ENCODE data around the gene CAMK2N1. TPM values are rescaled to one million over a fixed set of nuclear protein-coding genes. Genes with fewer than 3 reads are reported as not detected.
"Not testable (repeated sequence)": the region's sequence is repeated elsewhere in the genome, so short reads cannot be mapped to it uniquely, and the experiment has no call there.

CAMK2N1 gene
- polyA plus RNA-seq, 1 donor (not counting 4 experiments of a cell fraction or from before 2014, with no cell fraction given) = 46.0 TPM

- Histone ChIP-seq H3K4me3 (ENCODE audit: control insufficient read depth in 2 of 3, extremely low read depth in 1 of 3, insufficient read depth in 2 of 3, low read depth in 1 of 3, low read length in 3 of 3) (no peak overlapping the region), H3K79me2 (ENCODE audit: control insufficient read depth, insufficient read depth, low read length) (no peaks in the 10 kb centered on the region), H4K20me1 (ENCODE audit: control insufficient read depth, extremely low read depth, insufficient read depth, low read length) (no peaks in the 10 kb centered on the region), H3K9me3 (ENCODE audit: control insufficient read depth, low read depth, low read length) (no peaks in the 10 kb centered on the region), H3K27me3 (ENCODE audit: control insufficient read depth, extremely low read depth, insufficient read depth, low read length) (peaks cover 15% of the 10 kb centered on the region), H3K9me1 (ENCODE audit: control insufficient read depth, extremely low read depth, insufficient read depth, low read length) (no peaks in the 10 kb centered on the region), H3K36me3 (ENCODE audit: control insufficient read depth in 2 of 2, extremely low read depth in 1 of 2, insufficient read depth in 2 of 2, low read length in 2 of 2) (no peaks in the 10 kb centered on the region), H2AFZ (ENCODE audit: control insufficient read depth, low read length) (no peak overlapping the region), H3K4me2 (ENCODE audit: control insufficient read depth, extremely low read depth, insufficient read depth, low read depth, low read length) (no peak overlapping the region), H3K27ac (ENCODE audit: control insufficient read depth, insufficient read depth, low read length) (no peak overlapping the region), H3K4me1 (ENCODE audit: control insufficient read depth, extremely low read depth, insufficient read depth, low read length) (no peaks in the 10 kb centered on the region), H3K9ac (ENCODE audit: control insufficient read depth, extremely low read depth, insufficient read depth, low read length) (no peak overlapping the region)
- no peak for TF ChIP-seq EZH2 (IDR thresholded peaks at IDR 0.05; ENCODE audit: low read length)
- TF ChIP-seq CTCF (optimal IDR thresholded peaks at IDR 0.05 in 1 of 3, IDR thresholded peaks at IDR 0.05 in 1 of 3, conservative IDR thresholded peaks at IDR 0.05 in 1 of 3; ENCODE audit: extremely low read depth in 1 of 3, insufficient read depth in 2 of 3, low read length in 3 of 3) = no peak
- FAIRE-seq (no peak), DNase-seq (ENCODE audit: low read depth, low spot score) (no peak)
- dilution Hi-C loops (cut with MboI; ENCODE audit: extremely low pct_ligation_motif_present, low sequenced_read_pairs) = no loop called here
Observed at GRCh38 chr1:20526267-20526666, 40.3 kb upstream of the CAMK2N1 start.

- H3K4me1 ChIP-seq (ENCODE audit: control insufficient read depth, extremely low read depth, insufficient read depth, low read length) = no peaks in the 10 kb centered on the region
- H3K79me2 ChIP-seq (ENCODE audit: control insufficient read depth, insufficient read depth, low read length) = no peaks in the 10 kb centered on the region
- no peaks in the 10 kb centered on the region for H4K20me1 ChIP-seq (ENCODE audit: control insufficient read depth, extremely low read depth, insufficient read depth, low read length)
- FAIRE-seq (peak; percentile 83), DNase-seq (ENCODE audit: low read depth, low spot score) (peak; percentile 48)
- dilution Hi-C loops (cut with MboI; ENCODE audit: extremely low pct_ligation_motif_present, low sequenced_read_pairs) = no loop called here
- no peak overlapping the region for H3K27ac ChIP-seq (ENCODE audit: control insufficient read depth, insufficient read depth, low read length)
- TF ChIP-seq EZH2 (IDR thresholded peaks at IDR 0.05; ENCODE audit: low read length) (no peak), CTCF (optimal IDR thresholded peaks at IDR 0.05 in 1 of 3, IDR thresholded peaks at IDR 0.05 in 1 of 3, conservative IDR thresholded peaks at IDR 0.05 in 1 of 3; ENCODE audit: extremely low read depth in 1 of 3, insufficient read depth in 2 of 3, low read length in 3 of 3) (peak; percentile 82 to 98 (median 88))
- no peaks in the 10 kb centered on the region for H3K27me3 ChIP-seq (ENCODE audit: control insufficient read depth, extremely low read depth, insufficient read depth, low read length)
- no peaks in the 10 kb centered on the region for H3K9me1 ChIP-seq (ENCODE audit: control insufficient read depth, extremely low read depth, insufficient read depth, low read length)
- H2AFZ ChIP-seq (ENCODE audit: control insufficient read depth, low read length) = peak overlapping the region; percentile 73
- no peaks in the 10 kb centered on the region for H3K36me3 ChIP-seq (ENCODE audit: control insufficient read depth in 2 of 2, extremely low read depth in 1 of 2, insufficient read depth in 2 of 2, low read length in 2 of 2)
- peak overlapping the region; percentile 34 for H3K4me2 ChIP-seq (ENCODE audit: control insufficient read depth, extremely low read depth, insufficient read depth, low read depth, low read length)
- H3K9ac ChIP-seq (ENCODE audit: control insufficient read depth, extremely low read depth, insufficient read depth, low read length) = no peak overlapping the region
- H3K4me3 ChIP-seq (ENCODE audit: control insufficient read depth in 2 of 3, extremely low read depth in 1 of 3, insufficient read depth in 2 of 3, low read depth in 1 of 3, low read length in 3 of 3) = no peak overlapping the region
- no peaks in the 10 kb centered on the region for H3K9me3 ChIP-seq (ENCODE audit: control insufficient read depth, low read depth, low read length)
Observed at GRCh38 chr1:20521960-20522861, 36.2 kb upstream of the CAMK2N1 start.

GRCh38 chr1:20519609-20520262 is 33.7 kb upstream of the CAMK2N1 start:
- H3K79me2 ChIP-seq (ENCODE audit: control insufficient read depth, insufficient read depth, low read length); H3K36me3 ChIP-seq (ENCODE audit: control insufficient read depth in 2 of 2, extremely low read depth in 1 of 2, insufficient read depth in 2 of 2, low read length in 2 of 2); dilution Hi-C loops (cut with MboI; ENCODE audit: extremely low pct_ligation_motif_present, low sequenced_read_pairs); H3K27ac ChIP-seq (ENCODE audit: control insufficient read depth, insufficient read depth, low read length); H3K4me1 ChIP-seq (ENCODE audit: control insufficient read depth, extremely low read depth, insufficient read depth, low read length); H3K27me3 ChIP-seq (ENCODE audit: control insufficient read depth, extremely low read depth, insufficient read depth, low read length); DNase-seq (ENCODE audit: low read depth, low spot score); H4K20me1 ChIP-seq (ENCODE audit: control insufficient read depth, extremely low read depth, insufficient read depth, low read length); FAIRE-seq; H3K9me3 ChIP-seq (ENCODE audit: control insufficient read depth, low read depth, low read length); H3K9ac ChIP-seq (ENCODE audit: control insufficient read depth, extremely low read depth, insufficient read depth, low read length); H3K9me1 ChIP-seq (ENCODE audit: control insufficient read depth, extremely low read depth, insufficient read depth, low read length); H3K4me2 ChIP-seq (ENCODE audit: control insufficient read depth, extremely low read depth, insufficient read depth, low read depth, low read length); H3K4me3 ChIP-seq (ENCODE audit: control insufficient read depth in 2 of 3, extremely low read depth in 1 of 3, insufficient read depth in 2 of 3, low read depth in 1 of 3, low read length in 3 of 3): not testable (repeated sequence)
- H2AFZ ChIP-seq (ENCODE audit: control insufficient read depth, low read length) = peak overlapping the region; percentile 1
